NCI-H524 treated with DMSO at 0.1 percent for 48 hours (cell line): ENCODE data around the gene MPG.

ENCODE experiments used
- DNase-seq: peaks from one replicate; lab custom pipeline; 2025; lab: John Stamatoyannopoulos, UW

MPG gene

GRCh38 chr16:83781-84615, 6.0 kb downstream of the MPG start:
- no peak for DNase-seq

GRCh38 chr16:84718-85406, 6.8 kb downstream of the MPG start:
- DNase-seq, result no peak

DNA sequence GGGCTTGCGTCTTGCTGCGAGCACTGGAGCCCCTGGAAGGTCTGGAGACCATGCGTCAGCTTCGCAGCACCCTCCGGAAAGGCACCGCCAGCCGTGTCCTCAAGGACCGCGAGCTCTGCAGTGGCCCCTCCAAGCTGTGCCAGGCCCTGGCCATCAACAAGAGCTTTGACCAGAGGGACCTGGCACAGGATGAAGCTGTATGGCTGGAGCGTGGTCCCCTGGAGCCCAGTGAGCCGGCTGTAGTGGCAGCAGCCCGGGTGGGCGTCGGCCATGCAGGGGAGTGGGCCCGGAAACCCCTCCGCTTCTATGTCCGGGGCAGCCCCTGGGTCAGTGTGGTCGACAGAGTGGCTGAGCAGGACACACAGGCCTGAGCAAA, 7.4 kb downstream of the MPG start:
- no peak for DNase-seq

DNA sequence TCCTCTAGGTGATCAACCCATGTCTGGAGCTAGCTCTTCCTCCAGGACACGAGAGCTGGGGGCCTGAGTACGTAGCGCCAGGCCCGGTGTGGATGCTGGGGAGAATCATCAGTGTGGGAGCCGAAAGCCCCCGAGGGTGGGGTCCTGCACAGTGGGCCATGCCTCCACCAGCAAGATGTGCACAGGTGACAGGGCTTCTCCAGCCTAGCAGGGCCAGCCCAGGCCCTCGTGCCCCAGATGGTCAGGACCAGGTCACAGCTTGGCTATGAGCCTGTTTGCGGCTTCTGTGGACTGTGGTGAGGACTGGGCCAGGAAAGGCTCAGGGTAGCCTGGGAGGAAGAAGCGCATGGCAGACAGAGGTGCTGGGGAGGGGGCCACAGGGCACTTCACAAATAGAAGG, 7.8 kb downstream of the MPG start:
- no peak for DNase-seq

DNA sequence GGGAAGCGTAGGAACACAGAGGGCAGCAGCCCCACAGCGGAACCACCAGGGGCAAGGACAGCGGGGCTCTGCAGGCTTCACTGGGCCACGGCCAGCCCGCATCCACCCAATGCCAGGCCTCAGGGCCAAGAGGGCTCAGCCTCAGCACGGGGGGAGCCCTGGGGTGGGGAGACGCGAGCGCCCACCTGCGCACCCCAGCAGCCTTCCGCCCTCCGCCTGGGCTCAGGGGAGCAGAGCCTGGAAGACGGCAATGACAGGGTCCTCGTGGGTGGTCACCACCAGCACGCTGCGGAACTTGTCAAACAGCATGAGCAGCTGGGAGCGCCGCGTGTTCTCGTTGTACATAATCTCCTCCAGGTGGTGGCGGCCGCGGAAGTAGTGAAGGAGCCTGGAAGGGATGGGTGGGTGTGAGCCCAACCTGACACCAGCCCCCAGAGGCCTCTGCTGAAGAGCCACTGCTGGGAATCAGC, 8.5 kb downstream of the MPG start:
- no peak for DNase-seq

DNA sequence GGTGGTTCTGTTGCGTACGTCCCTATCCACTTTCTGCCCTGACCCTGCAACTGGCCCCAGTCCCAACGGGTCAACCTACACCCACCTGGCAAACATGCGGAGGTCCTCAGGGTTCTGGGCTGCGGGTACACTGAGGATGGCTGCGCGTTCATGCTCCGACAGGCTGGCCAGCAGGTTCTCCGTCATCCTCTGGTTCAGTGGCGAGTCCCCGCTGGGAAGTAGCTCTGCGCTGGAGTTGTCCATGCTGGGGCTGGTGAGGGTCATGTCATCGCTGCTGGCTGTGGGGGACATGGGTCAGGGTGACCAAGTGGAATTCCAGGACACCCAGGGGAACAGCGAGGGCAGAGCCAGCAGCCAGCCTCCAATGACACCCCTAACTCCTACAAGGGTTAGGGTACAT, 10.6 kb downstream of the MPG start:
- no peak for DNase-seq

- DNase-seq, result no peak
Measured at GRCh38 chr16:89391-90302, 11.6 kb downstream of the MPG start.

- DNase-seq, result no peak
Measured at GRCh38 chr16:91484-91883, 13.5 kb downstream of the MPG start.

GRCh38 chr16:92431-93339, 14.7 kb downstream of the MPG start:
- DNase-seq, result no peak

DNA sequence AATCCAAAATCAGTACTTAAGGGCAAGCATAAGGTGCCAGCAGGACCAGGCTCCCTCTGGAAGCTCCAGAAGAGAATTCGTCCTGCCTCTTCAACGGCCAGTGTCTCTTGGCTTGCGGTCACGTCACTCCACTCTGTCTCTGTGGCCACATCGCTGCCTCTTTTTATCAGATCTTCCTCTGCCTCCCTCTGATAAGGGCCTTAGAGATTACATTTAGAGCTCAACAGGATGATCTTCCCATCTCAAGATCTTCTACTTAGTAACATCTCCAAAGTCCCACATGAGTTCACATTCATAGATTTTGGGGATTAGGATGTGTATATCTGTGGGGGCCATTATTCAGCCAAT, 16.9 kb downstream of the MPG start:
- DNase-seq, result no peak

DNA sequence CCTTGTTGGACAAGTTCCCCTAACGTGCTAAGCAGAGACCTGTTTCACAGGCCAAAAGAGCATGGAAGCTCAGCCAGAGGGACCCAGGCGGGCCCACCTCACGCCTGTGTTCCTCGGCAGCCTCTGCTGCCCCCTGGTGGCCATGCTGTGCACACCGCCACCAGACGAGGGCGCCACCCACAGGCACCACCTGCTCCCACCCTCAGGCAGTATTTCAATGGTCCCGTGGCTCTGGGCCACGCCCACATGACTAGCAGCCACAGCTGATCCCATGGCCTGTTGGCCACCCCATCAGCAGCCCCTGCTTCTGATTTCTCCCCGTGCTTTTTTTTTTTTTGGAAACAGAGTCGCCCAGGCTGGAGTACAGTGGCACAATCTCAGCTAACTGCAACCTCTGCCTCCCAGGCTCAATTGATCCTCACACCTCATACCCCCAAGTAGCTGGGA, 18.9 kb downstream of the MPG start:
- DNase-seq, result no peak

DNA sequence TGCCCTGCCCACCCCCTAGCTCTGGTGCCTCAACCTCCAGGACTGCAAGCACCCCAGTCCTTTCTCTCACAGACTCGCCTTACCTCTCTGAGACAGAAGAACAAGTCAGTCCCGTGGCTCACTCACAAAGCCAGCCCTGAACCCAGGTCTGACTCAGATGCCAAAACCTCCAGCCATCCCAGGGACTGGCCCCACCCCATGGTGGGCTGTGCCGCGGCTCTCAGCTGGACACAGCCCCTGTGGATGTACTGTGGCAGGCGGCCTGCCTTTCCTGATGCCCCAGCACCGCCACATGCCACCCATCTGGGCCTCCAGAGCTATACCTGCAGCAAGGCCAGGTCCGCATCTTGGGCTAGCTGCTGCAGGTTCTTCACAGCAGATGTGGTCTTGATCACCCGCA, 19.8 kb downstream of the MPG start:
- no peak for DNase-seq

- DNase-seq, result no peak
Measured at GRCh38 chr16:100989-101388, 23.0 kb downstream of the MPG start.

- DNase-seq, result no peak
Measured at GRCh38 chr16:101586-101985, 23.6 kb downstream of the MPG start.

DNA sequence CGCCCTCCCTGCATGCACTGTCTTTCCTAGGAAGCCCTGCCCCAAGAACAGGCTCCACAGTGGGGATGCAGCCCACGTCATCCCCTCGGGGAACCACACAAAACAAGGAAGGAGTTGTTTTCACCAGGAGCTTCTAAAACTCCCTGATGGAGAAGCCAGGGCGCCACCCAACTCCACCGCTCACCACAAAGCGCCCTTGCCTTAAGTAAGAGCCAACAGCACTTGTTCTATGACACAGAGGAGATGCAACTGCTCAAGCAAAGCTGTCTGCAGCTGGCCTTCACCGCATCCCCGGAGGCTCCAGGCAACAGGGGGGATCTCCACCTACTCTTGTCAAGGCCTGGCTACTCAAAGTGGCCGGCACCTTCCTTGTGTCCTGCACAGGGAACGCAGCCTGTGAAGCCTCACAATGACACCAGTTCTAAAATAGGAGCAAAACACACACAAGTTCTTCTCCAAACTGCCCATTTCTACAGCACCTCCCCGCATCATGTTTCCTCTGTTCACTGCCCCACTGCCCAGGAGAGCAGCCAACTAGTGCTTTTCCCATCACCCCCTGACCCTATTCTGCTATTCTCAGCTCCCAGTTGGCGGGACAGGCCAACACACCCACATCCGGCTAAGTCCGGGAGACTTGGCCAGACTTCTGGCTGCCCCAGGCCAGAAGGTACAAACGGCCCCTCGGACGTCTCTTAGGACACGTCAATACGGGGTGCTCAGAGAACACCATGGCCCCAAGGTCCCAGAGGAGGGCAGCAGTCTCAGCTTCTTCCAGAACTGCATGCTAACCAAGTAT, 24.2 kb downstream of the MPG start:
- no peak for DNase-seq

DNA sequence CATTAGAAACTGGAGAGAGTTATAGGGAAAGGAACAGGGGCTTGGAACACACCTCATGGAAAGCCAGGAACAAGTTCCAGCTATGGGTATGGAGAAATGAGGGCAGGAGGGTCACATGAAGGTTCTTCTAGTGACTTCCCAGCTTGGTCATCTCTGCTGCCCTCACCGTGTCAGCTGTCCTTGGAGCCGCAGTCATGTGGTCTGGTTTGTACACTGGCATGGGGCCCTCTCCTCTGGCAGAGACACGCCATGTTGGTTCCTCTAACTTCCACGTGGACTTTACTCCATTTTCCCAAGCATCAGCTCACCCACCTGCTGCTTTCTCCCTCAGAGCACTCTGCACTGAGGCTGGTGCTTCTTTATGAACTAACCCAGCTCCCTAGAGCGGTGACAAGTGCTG, 26.3 kb downstream of the MPG start:
- DNase-seq, result no peak

GRCh38 chr16:104928-105327, 26.9 kb downstream of the MPG start:
- DNase-seq, result no peak

GRCh38 chr16:105521-105920, 27.5 kb downstream of the MPG start:
- no peak for DNase-seq

GRCh38 chr16:106623-107324, 28.7 kb downstream of the MPG start:
- peak; percentile 7 for DNase-seq
